ENCODE results near the gene TMEM263.

- no peak for TF ChIP-seq POLR2A (IDR thresholded peaks at IDR 0.05)
- TF ChIP-seq, protein P1, sequence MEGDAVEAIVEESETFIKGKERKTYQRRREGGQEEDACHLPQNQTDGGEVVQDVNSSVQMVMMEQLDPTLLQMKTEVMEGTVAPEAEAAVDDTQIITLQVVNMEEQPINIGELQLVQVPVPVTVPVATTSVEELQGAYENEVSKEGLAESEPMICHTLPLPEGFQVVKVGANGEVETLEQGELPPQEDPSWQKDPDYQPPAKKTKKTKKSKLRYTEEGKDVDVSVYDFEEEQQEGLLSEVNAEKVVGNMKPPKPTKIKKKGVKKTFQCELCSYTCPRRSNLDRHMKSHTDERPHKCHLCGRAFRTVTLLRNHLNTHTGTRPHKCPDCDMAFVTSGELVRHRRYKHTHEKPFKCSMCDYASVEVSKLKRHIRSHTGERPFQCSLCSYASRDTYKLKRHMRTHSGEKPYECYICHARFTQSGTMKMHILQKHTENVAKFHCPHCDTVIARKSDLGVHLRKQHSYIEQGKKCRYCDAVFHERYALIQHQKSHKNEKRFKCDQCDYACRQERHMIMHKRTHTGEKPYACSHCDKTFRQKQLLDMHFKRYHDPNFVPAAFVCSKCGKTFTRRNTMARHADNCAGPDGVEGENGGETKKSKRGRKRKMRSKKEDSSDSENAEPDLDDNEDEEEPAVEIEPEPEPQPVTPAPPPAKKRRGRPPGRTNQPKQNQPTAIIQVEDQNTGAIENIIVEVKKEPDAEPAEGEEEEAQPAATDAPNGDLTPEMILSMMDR (IDR thresholded peaks at IDR 0.05) = no peak
Measured at GRCh38 chr12:106907411-106907810, 48.3 kb upstream of the TMEM263 start.
